ENCODE results near the gene ATCAY.

Gene ATCAY

DNA sequence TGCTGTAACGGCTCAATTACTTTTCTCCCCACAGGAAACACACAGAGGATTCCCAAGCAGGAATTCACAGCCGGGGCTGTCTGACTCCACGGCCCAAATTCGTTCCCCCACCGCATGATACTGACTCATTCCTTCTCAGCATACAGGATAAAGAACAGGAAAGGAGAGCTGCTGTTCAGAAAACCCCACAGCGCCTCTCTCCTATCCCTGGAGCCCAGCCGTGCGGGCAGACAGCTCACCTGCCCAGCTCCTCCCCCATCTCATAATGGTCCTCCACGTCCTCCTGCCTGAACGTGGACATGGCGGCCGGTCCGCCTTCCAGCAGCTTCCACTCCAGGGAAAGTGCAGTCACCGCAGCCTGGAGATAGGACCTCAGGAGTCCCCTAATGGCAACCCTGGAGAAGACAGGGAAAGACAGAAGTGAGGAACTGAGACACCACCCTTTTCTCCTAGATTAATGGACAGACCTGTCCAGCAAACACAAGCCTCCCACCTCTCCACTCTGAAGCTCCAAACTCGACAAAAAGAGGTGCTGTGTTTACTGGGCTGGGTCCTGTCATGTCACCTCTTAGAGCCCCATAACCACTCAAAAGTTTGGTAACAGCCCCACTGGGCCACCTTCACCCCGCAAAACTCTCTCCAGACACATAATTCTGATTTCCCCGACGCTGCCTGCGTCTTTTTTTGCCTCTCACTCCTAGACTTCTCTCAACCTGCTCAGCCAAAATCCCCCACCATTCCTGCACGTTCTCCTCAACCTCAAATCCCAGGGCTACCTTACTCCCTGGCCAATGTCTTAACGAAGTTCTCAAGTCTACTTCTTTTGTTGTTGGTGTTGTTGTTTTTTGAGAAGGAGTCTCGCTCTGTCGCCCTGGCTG, 89.2 kb downstream of the ATCAY start:
- Histone ChIP-seq H3K4me1 (peaks cover 8 to 58% (median 51%) of the 10 kb centered on the region in 4 donors), H3K27me3 (no peaks in the 10 kb centered on the region), H3K36me3 (peaks cover 31 to 35% (median 33%) of the 10 kb centered on the region in 3 donors), H3K4me3 (peak overlapping the region; percentile 68 to 100), H3K9me3 (no peaks in the 10 kb centered on the region), H3K27ac (peak overlapping the region; percentile 94 to 99)
- intact Hi-C loops (cut with DNase I; ENCODE audit: low total_unique reads) = loop anchor here (10.0 kb wide), 2 partner anchors 205 to 435 kb away; partner anchors contain the start of genes APBA3, MRPL54 and TEKTIP1
- TF ChIP-seq CTCF (IDR thresholded peaks at IDR 0.05) = peak in 1 of 2 experiments; percentile 24
- peak; percentile 49 to 82 for DNase-seq

GRCh38 chr19:3970313-3970807, 89.9 kb downstream of the ATCAY start:
- peaks cover 28 to 30% (median 29%) of the 10 kb centered on the region in 3 donors for H3K36me3 ChIP-seq
- no peaks in the 10 kb centered on the region for H3K27me3 ChIP-seq
- TF ChIP-seq CTCF (IDR thresholded peaks at IDR 0.05) = no peak
- no peak for DNase-seq
- peaks cover 8 to 51% (median 45%) of the 10 kb centered on the region in 4 donors for H3K4me1 ChIP-seq
- intact Hi-C loops (cut with DNase I; ENCODE audit: low total_unique reads) = no loop called here
- no peaks in the 10 kb centered on the region for H3K9me3 ChIP-seq
- peak overlapping the region; percentile 94 to 99 for H3K27ac ChIP-seq
- H3K4me3 ChIP-seq = peak overlapping the region; percentile 68 to 100

DNA sequence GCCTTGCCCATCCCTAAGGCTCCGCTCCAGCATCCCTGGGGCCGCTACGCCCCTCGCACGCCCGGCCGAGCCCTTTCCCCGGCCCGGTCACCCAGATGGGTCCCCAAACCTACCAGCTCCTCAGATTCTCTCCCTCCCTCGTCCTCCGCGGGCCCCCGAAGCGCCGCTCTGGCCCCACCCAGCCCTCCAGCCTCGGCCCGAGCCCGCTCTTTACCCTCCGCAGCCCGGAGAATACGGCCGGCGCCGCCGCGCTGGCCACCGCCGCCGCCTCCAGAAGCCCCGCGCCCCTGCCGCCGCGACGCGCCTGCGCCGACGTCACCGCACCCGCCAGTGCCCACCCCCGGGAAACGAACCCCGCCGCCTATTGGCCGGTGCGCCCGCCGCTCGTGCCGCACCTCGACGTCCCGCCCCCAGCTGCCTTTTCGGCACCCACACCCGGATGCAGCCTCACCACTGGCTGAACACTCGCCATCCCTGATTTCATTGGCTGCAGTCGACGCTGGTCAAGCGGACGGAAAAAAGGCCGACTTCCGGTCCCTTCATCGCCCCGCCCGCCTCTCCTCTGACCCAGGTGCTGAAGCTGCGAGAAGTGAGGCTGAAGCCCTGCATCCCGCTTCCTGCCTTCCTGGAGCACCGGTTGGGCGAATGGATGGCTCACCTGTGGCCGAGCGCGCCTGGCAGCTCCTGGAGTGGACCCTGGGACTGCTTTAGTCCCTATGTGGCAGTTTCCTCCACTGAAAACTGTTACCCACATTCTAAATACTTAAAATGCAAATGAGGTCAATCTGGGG, 90.5 kb downstream of the ATCAY start, which contains the start of gene DAPK3:
Gene DAPK3, minus strand, starts transcription at position 292 of the 791 bp plus-strand sequence. CDS start 1,364 bp downstream, outside the sequence.
- Histone ChIP-seq H3K27ac (peak within 1 kb of the TSS; percentile 94 to 99), H3K4me3 (peak within 1 kb of the TSS; percentile 68 to 100), H3K36me3 (peaks cover 28 to 33% (median 30%) of the 10 kb centered on the region in 3 donors), H3K27me3 (no peaks in the 10 kb centered on the region), H3K4me1 (peaks cover 8 to 45% (median 40%) of the 10 kb centered on the region in 4 donors), H3K9me3 (no peaks in the 10 kb centered on the region)
- peak; percentile 98 to 99 for DNase-seq
- intact Hi-C loops (cut with DNase I; ENCODE audit: low total_unique reads) = no loop called here
- TF ChIP-seq CTCF (IDR thresholded peaks at IDR 0.05) = no peak

- no peak for DNase-seq
- Histone ChIP-seq H3K9me3 (no peaks in the 10 kb centered on the region), H3K4me3 (no peak overlapping the region), H3K27ac (no peak overlapping the region), H3K4me1 (peaks cover 0 to 5% (median 2%) of the 10 kb centered on the region in 4 donors), H3K36me3 (peaks cover 52 to 53% (median 52%) of the 10 kb centered on the region in 3 donors), H3K27me3 (no peaks in the 10 kb centered on the region)
- intact Hi-C loops (cut with DNase I; ENCODE audit: low total_unique reads) = no loop called here
- TF ChIP-seq CTCF (IDR thresholded peaks at IDR 0.05) = no peak
These were observed 94.7 kb downstream of the ATCAY start for GRCh38 chr19:3975144-3975543.

GRCh38 chr19:3975637-3976087, 95.2 kb downstream of the ATCAY start:
- no peak for TF ChIP-seq CTCF (IDR thresholded peaks at IDR 0.05)

More at GRCh38 chr19:3975637-3976087, 95.2 kb downstream of the ATCAY start:
- H3K27me3 ChIP-seq = no peaks in the 10 kb centered on the region
- no peaks in the 10 kb centered on the region for H3K9me3 ChIP-seq
- intact Hi-C loops (cut with DNase I; ENCODE audit: low total_unique reads) = no loop called here
- no peak overlapping the region for H3K27ac ChIP-seq
- H3K4me3 ChIP-seq = no peak overlapping the region
- H3K4me1 ChIP-seq = peaks cover 0 to 5% (median 1%) of the 10 kb centered on the region in 4 donors
- peaks cover 57 to 58% (median 57%) of the 10 kb centered on the region in 3 donors for H3K36me3 ChIP-seq
- no peak for DNase-seq

Measured in tibial artery (tissue), 4 donors.